Ovary (tissue), 9 donors: Measurements from ENCODE around the gene CNGA2. TPM values are rescaled to one million over a fixed set of nuclear protein-coding genes. Genes with fewer than 3 reads are reported as not detected.

Source experiments
- DNase-seq, 5 donors: peaks; one replicate each; pipeline ENCODE4 v3.0.0-alpha.2; 2019 to 2020
- H3K27ac ChIP-seq, 2 donors: fragments of 200-600 bp; one replicate each; pipeline versions ENCODE4 v1.5.1 to v1.8.0; 2019 to 2022
- H3K27me3 ChIP-seq: fragments of 200-600 bp; one replicate; pipeline ENCODE4 v1.8.0; 2022
- H3K36me3 ChIP-seq: fragments of 200-600 bp; sonication (generic); one replicate; pipeline ENCODE4 v1.5.1; 2019
- H3K4me1 ChIP-seq: one replicate; pipeline ENCODE4 v1.8.1; 2013; ENCODE audit warnings: mild to moderate bottlenecking, moderate library complexity; ENCODE audit not compliant: insufficient read depth
- H3K4me3 ChIP-seq: fragments of 200-600 bp; sonication (generic); one replicate; pipeline ENCODE4 v1.5.1; 2017
- H3K9me3 ChIP-seq, 2 donors: fragments of 200-600 bp in 1 of 2; sonication (generic) in 1 of 2; one replicate each; pipeline versions ENCODE4 v1.5.1 to v1.8.1; 2013 to 2019; ENCODE audit warnings: mild to moderate bottlenecking in 1 of 2, moderate library complexity in 1 of 2
- CTCF ChIP-seq, 3 donors: fragments of 450-650 bp in 2 of 3; fragments of 200-600 bp in 1 of 3; IDR thresholded peaks; one replicate each; pipeline versions ENCODE4 v1.5.1 to v1.8.0; 2016 to 2022; ENCODE audit warnings: antibody characterized with exemption in 3 of 3, mild to moderate bottlenecking in 1 of 3
- EP300 ChIP-seq: sonication (generic); formaldehyde crosslinking; IDR thresholded peaks from one replicate; pipeline ENCODE4 v1.6.1; 2017; ENCODE audit warnings: antibody characterized with exemption
- POLR2A ChIP-seq: fragments of 450-650 bp; IDR thresholded peaks from one replicate; pipeline ENCODE4 v1.6.1; 2017; ENCODE audit warnings: antibody characterized with exemption, mild to moderate bottlenecking, moderate library complexity
- WGBS, 3 donors: extraction: QIAGEN DNeasy Blood & Tissue Kit in 1 of 3; methylation state at CpG; one replicate each; pipeline versions ENCODE4 v1.1.5 to v1.1.7; 2013 to 2017; 5-methylcytosine and 5-hydroxymethylcytosine counted together
- intact Hi-C, 4 donors: fragments of 100-400 bp; cut with DNase I; formaldehyde crosslinking; loops; one replicate each; pipeline versions ENCODE4 v1.11.0 to v1.15.1; 2022 to 2023
- polyA plus RNA-seq, 2 donors: library from polyadenylated mRNA; stranded (reverse); fragments of 200-250 nt in 1 of 2; fragments of 350-450 nt in 1 of 2; fragmentation: Illumina TruSeq in 1 of 2; extraction: RNeasy Lipid Tissue Mini Kit (QIAGEN cat#74804) in 1 of 2; gene quantifications; one replicate each; pipeline ENCODE4 v1.2.3, GENCODE V29; 2013 to 2014
- total RNA-seq, 7 donors: library from RNA; depleted of rRNA in 2 of 7; stranded (reverse); fragments of >200 nt in 2 of 7; fragmentation: NEBNext Ultra II Directional in 3 of 7; extraction: Animal tissue kit (Norgen Biotek cat#: 25700) in 3 of 7; gene quantifications; one replicate each; pipeline versions ENCODE4 v1.1.0 to v1.2.4, GENCODE V29; 2016 to 2023
- donor health status: DM: no; HTN: no; CAD: no; lungs with moderate emphysema.
- donor health status: DM: no; HTN: no; CAD: no.
- donor health status: Bipolar disorder and iron deficiency.
- donor health status: DM: yes; HTN: yes; CAD: no.
- donor health status: DM: no; HTN: no; CAD: no.
- donor health status: DM: yes; HTN: yes; CAD: no.

The CNGA2 gene
- total and polyA plus RNA-seq, 9 donors = not detected

DNA sequence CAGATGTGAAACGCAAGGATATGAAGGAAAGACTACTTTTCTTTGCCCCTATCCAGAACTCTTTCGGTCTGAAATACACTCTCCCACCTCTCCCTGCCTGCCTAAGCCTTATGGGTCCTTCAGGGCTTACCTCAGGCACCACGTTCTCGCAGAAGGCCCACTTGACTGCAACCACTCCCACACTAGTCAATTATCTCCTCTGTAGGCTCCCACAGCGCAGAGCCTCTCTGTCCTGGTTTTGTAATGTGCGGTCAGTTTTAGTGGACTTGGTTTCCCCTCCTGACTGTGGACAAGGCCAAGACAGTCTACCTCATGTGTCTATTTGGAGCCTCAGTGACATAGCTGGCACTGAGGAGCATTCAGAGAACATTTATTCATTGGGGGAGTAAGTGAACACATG, 11.1 kb downstream of the CNGA2 start:
- 63 to 68% (median 65%) methylated on average over 6 of the region's 6 CpGs for WGBS, 3 donors

GRCh38 chrX:151746502-151746901, 12.0 kb downstream of the CNGA2 start:
- H3K4me1 ChIP-seq = no peaks in the 10 kb centered on the region
- H3K27me3 ChIP-seq = no peaks in the 10 kb centered on the region
- no peaks in the 10 kb centered on the region for H3K9me3 ChIP-seq
- intact Hi-C loops = no loop called here
- DNase-seq = no peak
- H3K4me3 ChIP-seq = no peak overlapping the region
- 45 to 52% (median 47%) methylated on average over 2 of the region's 2 CpGs for WGBS, 3 donors
- no peak for TF ChIP-seq CTCF (IDR thresholded peaks at IDR 0.05)
- TF ChIP-seq POLR2A = no peak
- TF ChIP-seq EP300 = no peak
- no peak overlapping the region for H3K27ac ChIP-seq
- H3K36me3 ChIP-seq = no peaks in the 10 kb centered on the region

More for the DNA sequence above, 11.1 kb downstream of the CNGA2 start:
- H3K27ac ChIP-seq = no peak overlapping the region
- intact Hi-C loops = no loop called here
- no peaks in the 10 kb centered on the region for H3K9me3 ChIP-seq
- no peaks in the 10 kb centered on the region for H3K27me3 ChIP-seq
- no peaks in the 10 kb centered on the region for H3K36me3 ChIP-seq
- no peak for DNase-seq
- TF ChIP-seq CTCF (IDR thresholded peaks at IDR 0.05) (no peak), EP300 (no peak), POLR2A (no peak)
- H3K4me3 ChIP-seq = no peak overlapping the region
- H3K4me1 ChIP-seq = no peaks in the 10 kb centered on the region

GRCh38 chrX:151750511-151750910, 16.0 kb downstream of the CNGA2 start:
- intact Hi-C loops = no loop called here
- TF ChIP-seq EP300 = no peak
- no peak for TF ChIP-seq POLR2A
- no peak for TF ChIP-seq CTCF (IDR thresholded peaks at IDR 0.05)
- no peak for DNase-seq
- H3K4me3 ChIP-seq = no peak overlapping the region
- H3K9me3 ChIP-seq = no peaks in the 10 kb centered on the region
- no peaks in the 10 kb centered on the region for H3K27me3 ChIP-seq
- H3K36me3 ChIP-seq = no peaks in the 10 kb centered on the region
- WGBS, 3 donors = 83 to 86% (median 84%) methylated on average over 5 of the region's 5 CpGs
- no peak overlapping the region for H3K27ac ChIP-seq
- no peaks in the 10 kb centered on the region for H3K4me1 ChIP-seq

- Histone ChIP-seq H3K4me1 (no peaks in the 10 kb centered on the region), H3K9me3 (no peaks in the 10 kb centered on the region), H3K27ac (no peak overlapping the region), H3K27me3 (no peaks in the 10 kb centered on the region), H3K36me3 (no peaks in the 10 kb centered on the region), H3K4me3 (no peak overlapping the region)
- DNase-seq = no peak
- TF ChIP-seq CTCF (IDR thresholded peaks at IDR 0.05) (no peak), POLR2A (no peak), EP300 (no peak)
- WGBS, 3 donors = 65 to 80% (median 76%) methylated on average over 5 of the region's 5 CpGs
- intact Hi-C loops = no loop called here
These were observed 18.3 kb downstream of the CNGA2 start for GRCh38 chrX:151752847-151753246.
